ENCODE data around the gene CORO1A.

CORO1A gene

GRCh38 chr16:30183233-30184095, at the start of gene CORO1A:
TSS of gene CORO1A (plus strand) at chr16:30183602. CDS start at chr16:30185210, 1,608 bp downstream.
- Histone ChIP-seq H3K9ac (ENCODE audit: low read length) (peak within 1 kb of the TSS; percentile 87), H3K9me3 (replicated peaks; ENCODE audit: insufficient read depth, low read length) (no peaks in the 10 kb centered on the region), H3K4me3 (ENCODE audit: low read length) (peak within 1 kb of the TSS; percentile 98), H2AFZ (ENCODE audit: low read length) (peak within 1 kb of the TSS; percentile 96), H3K27ac (ENCODE audit: low read length) (peak within 1 kb of the TSS; percentile 92), H3F3A (ENCODE audit: insufficient read depth, low read length) (peaks cover 41% of the 10 kb centered on the region; the same call in 1 of the 2 replicates), H4K20me1 (ENCODE audit: insufficient read depth, low read length) (no peaks in the 10 kb centered on the region), H3K36me3 (replicated peaks; ENCODE audit: insufficient read depth, low read length) (no peaks in the 10 kb centered on the region; the same call in 1 of the 2 replicates), H3K9me2 (replicated peaks; ENCODE audit: insufficient read depth, low read length) (no peaks in the 10 kb centered on the region), H3K4me1 (ENCODE audit: low read length) (peaks cover 31% of the 10 kb centered on the region), H3K27me3 (replicated peaks; ENCODE audit: insufficient read depth, low read length) (no peaks in the 10 kb centered on the region), H3K4me2 (ENCODE audit: low read depth, low read length) (peak within 1 kb of the TSS; percentile 98), H3K79me2 (ENCODE audit: low read length) (peaks cover 49% of the 10 kb centered on the region)
- DNase-seq, result peak; percentile 88
- no peak for TF ChIP-seq CTCF (IDR thresholded peaks at IDR 0.05; ENCODE audit: low read length)
- no peak for TF ChIP-seq EZH2phosphoT487 (IDR thresholded peaks at IDR 0.05; ENCODE audit: low read length)
- TF ChIP-seq EZH2 (optimal IDR thresholded peaks at IDR 0.05; ENCODE audit: low read depth, low read length), result no peak

- no peaks in the 10 kb centered on the region for H3F3A ChIP-seq (ENCODE audit: insufficient read depth, low read length)
- TF ChIP-seq EZH2 (optimal IDR thresholded peaks at IDR 0.05; ENCODE audit: low read depth, low read length) (no peak), CTCF (IDR thresholded peaks at IDR 0.05; ENCODE audit: low read length) (no peak), EZH2phosphoT487 (IDR thresholded peaks at IDR 0.05; ENCODE audit: low read length) (no peak)
- no peak for DNase-seq
- no peaks in the 10 kb centered on the region for H3K9me3 ChIP-seq (replicated peaks; ENCODE audit: insufficient read depth, low read length)
- H2AFZ ChIP-seq (ENCODE audit: low read length), result no peak overlapping the region
- H3K9me2 ChIP-seq (replicated peaks; ENCODE audit: insufficient read depth, low read length), result no peaks in the 10 kb centered on the region
- H3K79me2 ChIP-seq (ENCODE audit: low read length), result no peaks in the 10 kb centered on the region
- H3K36me3 ChIP-seq (replicated peaks; ENCODE audit: insufficient read depth, low read length), result no peaks in the 10 kb centered on the region
- peaks cover 4% of the 10 kb centered on the region; the same call in 1 of the 2 replicates for H3K4me1 ChIP-seq (ENCODE audit: low read length)
- H4K20me1 ChIP-seq (ENCODE audit: insufficient read depth, low read length), result no peaks in the 10 kb centered on the region
- no peak overlapping the region for H3K9ac ChIP-seq (ENCODE audit: low read length)
- no peak overlapping the region for H3K27ac ChIP-seq (ENCODE audit: low read length)
- no peak overlapping the region for H3K4me2 ChIP-seq (ENCODE audit: low read depth, low read length)
- no peaks in the 10 kb centered on the region for H3K27me3 ChIP-seq (replicated peaks; ENCODE audit: insufficient read depth, low read length)
- H3K4me3 ChIP-seq (ENCODE audit: low read length), result no peak overlapping the region
Observed at GRCh38 chr16:30136971-30137605, 46.3 kb upstream of the CORO1A start.

GRCh38 chr16:30137897-30138296, 45.5 kb upstream of the CORO1A start:
- H3K9me2 ChIP-seq (replicated peaks; ENCODE audit: insufficient read depth, low read length), result no peaks in the 10 kb centered on the region
- no peaks in the 10 kb centered on the region for H3K36me3 ChIP-seq (replicated peaks; ENCODE audit: insufficient read depth, low read length)
- H3K9me3 ChIP-seq (replicated peaks; ENCODE audit: insufficient read depth, low read length), result no peaks in the 10 kb centered on the region
- H2AFZ ChIP-seq (ENCODE audit: low read length), result no peak overlapping the region
- no peaks in the 10 kb centered on the region for H3K79me2 ChIP-seq (ENCODE audit: low read length)
- H3K4me1 ChIP-seq (ENCODE audit: low read length), result peaks cover 4% of the 10 kb centered on the region; the same call in 1 of the 2 replicates
- TF ChIP-seq EZH2 (optimal IDR thresholded peaks at IDR 0.05; ENCODE audit: low read depth, low read length) (no peak), CTCF (IDR thresholded peaks at IDR 0.05; ENCODE audit: low read length) (no peak), EZH2phosphoT487 (IDR thresholded peaks at IDR 0.05; ENCODE audit: low read length) (no peak)
- no peak overlapping the region for H3K9ac ChIP-seq (ENCODE audit: low read length)
- no peak overlapping the region for H3K4me2 ChIP-seq (ENCODE audit: low read depth, low read length)
- no peak for DNase-seq
- H3K27me3 ChIP-seq (replicated peaks; ENCODE audit: insufficient read depth, low read length), result no peaks in the 10 kb centered on the region
- H3K27ac ChIP-seq (ENCODE audit: low read length), result no peak overlapping the region
- H4K20me1 ChIP-seq (ENCODE audit: insufficient read depth, low read length), result no peaks in the 10 kb centered on the region
- no peaks in the 10 kb centered on the region for H3F3A ChIP-seq (ENCODE audit: insufficient read depth, low read length)
- H3K4me3 ChIP-seq (ENCODE audit: low read length), result no peak overlapping the region

All from MM.1S (cell line).